Mesothelial cell of epicardium (in vitro differentiated cells): ENCODE data around the gene CASP8AP2. TPM values are rescaled to one million over a fixed set of nuclear protein-coding genes. Genes with fewer than 3 reads are reported as not detected.
"Not testable (repeated sequence)": the region's sequence is repeated elsewhere in the genome, so short reads cannot be mapped to it uniquely, and the experiment has no call there.

ENCODE experiments used
- DNase-seq, 2 experiments: peaks; one replicate each; pipeline ENCODE4 v3.0.0; 2021; ENCODE audit warnings: low spot score in 2 of 2; ENCODE audit not compliant: unreplicated experiment in 2 of 2
- H3K27ac Mint-ChIP-seq: 2 replicates; pipeline ENCODE4 v1.8.0; 2021; ENCODE audit warnings: mixed read lengths
- H3K27me3 Mint-ChIP-seq: 2 replicates; pipeline ENCODE4 v1.8.0; 2021; ENCODE audit warnings: low read depth, mixed read lengths
- H3K36me3 Mint-ChIP-seq: 2 replicates; pipeline ENCODE4 v1.8.0; 2021; ENCODE audit warnings: mixed read lengths
- H3K4me1 Mint-ChIP-seq: 2 replicates; pipeline ENCODE4 v1.8.0; 2021; ENCODE audit warnings: mixed read lengths
- H3K4me3 Mint-ChIP-seq: 2 replicates; pipeline ENCODE4 v1.8.0; 2021; ENCODE audit warnings: mild to moderate bottlenecking, moderate library complexity, mixed read lengths
- H3K9me3 Mint-ChIP-seq: 2 replicates; pipeline ENCODE4 v1.8.0; 2021; ENCODE audit warnings: mixed read lengths
- CTCF ChIP-seq: fragments of 200-600 bp; sonication (generic); IDR thresholded peaks from one replicate; pipeline ENCODE4 v1.5.0; 2021; ENCODE audit warnings: antibody characterized with exemption; ENCODE audit not compliant: unreplicated experiment
- total RNA-seq: library from RNA; stranded (reverse); gene quantifications from 3 replicates; pipeline ENCODE4 v1.2.1, GENCODE V29; 2021

Gene CASP8AP2
- total RNA-seq, 1 donor from 2014 or later, result 23.4 TPM

DNA sequence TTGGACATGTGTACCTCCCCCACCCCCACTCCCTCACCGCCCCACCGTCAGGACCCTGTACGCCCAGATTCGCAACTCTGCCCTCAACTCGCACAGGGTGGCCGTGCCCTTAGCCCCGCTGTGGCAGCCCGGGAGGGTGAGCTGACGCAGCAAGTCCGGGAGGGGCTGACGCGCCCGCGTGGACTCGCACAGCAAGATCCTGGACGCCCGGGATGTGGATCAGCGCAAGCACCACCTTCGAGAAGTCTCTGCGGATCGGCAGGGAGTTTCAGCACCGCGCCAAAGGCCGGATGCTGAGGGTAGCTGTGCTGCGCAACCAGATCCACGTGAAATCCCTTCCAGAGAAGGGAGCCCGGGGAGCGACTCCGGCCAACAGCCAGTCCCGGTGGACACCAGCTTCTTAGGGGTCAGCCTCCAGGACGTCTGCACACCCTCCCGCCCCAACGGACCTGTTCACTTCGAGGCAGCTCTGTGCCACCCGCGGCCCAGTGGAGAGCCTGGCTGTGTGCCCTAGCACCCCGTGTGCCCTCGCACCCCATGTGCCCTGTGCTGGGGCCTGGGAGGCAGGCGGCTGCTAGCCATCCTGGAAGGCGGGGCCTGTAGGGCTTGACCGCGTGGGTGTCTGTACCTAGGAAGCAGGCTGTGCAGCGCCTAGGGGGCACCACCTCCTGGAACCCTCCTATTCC lies 57.9 kb downstream of the CASP8AP2 start:
- H3K27ac Mint-ChIP-seq, result no peak overlapping the region
- H3K4me1 Mint-ChIP-seq, result peaks cover 10% of the 10 kb centered on the region
- TF ChIP-seq CTCF, result no peak
- H3K27me3 Mint-ChIP-seq, result peaks cover 27% of the 10 kb centered on the region
- no peaks in the 10 kb centered on the region for H3K9me3 Mint-ChIP-seq
- DNase-seq, result no peak
- no peaks in the 10 kb centered on the region for H3K36me3 Mint-ChIP-seq
- no peak overlapping the region for H3K4me3 Mint-ChIP-seq

DNA sequence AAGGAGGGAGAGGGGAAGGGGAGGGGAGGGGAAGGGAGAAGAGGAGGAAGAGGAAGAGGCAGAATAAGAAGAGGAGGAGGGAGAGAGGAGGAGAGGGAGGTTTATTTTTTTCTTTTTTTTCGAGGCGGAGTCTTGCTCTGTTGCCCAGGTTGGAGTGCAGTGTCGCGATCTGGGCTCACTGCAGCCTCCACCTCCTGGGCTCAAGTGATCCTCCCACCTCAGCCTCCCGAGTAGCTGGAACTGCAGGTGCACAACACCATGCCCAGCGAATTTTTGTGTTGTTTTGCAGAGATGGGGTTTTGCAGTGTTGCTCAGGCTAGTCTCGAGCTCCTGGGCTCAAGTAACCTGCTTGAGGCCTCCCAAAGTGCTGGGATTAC lies 58.4 kb downstream of the CASP8AP2 start:
- Mint-ChIP-seq H3K36me3 (no peaks in the 10 kb centered on the region), H3K27me3 (peaks cover 29% of the 10 kb centered on the region), H3K27ac (no peak overlapping the region), H3K4me1 (peaks cover 10% of the 10 kb centered on the region), H3K9me3 (no peaks in the 10 kb centered on the region), H3K4me3 (no peak overlapping the region)
- DNase-seq, result no peak
- no peak for TF ChIP-seq CTCF

GRCh38 chr6:89888871-89889270 lies 59.2 kb downstream of the CASP8AP2 start:
- no peak for TF ChIP-seq CTCF
- no peak for DNase-seq
- peaks cover 36% of the 10 kb centered on the region for H3K27me3 Mint-ChIP-seq
- H3K4me1 Mint-ChIP-seq, result peaks cover 10% of the 10 kb centered on the region
- H3K9me3 Mint-ChIP-seq, result no peaks in the 10 kb centered on the region
- no peak overlapping the region for H3K4me3 Mint-ChIP-seq
- no peak overlapping the region for H3K27ac Mint-ChIP-seq
- no peaks in the 10 kb centered on the region for H3K36me3 Mint-ChIP-seq

DNA sequence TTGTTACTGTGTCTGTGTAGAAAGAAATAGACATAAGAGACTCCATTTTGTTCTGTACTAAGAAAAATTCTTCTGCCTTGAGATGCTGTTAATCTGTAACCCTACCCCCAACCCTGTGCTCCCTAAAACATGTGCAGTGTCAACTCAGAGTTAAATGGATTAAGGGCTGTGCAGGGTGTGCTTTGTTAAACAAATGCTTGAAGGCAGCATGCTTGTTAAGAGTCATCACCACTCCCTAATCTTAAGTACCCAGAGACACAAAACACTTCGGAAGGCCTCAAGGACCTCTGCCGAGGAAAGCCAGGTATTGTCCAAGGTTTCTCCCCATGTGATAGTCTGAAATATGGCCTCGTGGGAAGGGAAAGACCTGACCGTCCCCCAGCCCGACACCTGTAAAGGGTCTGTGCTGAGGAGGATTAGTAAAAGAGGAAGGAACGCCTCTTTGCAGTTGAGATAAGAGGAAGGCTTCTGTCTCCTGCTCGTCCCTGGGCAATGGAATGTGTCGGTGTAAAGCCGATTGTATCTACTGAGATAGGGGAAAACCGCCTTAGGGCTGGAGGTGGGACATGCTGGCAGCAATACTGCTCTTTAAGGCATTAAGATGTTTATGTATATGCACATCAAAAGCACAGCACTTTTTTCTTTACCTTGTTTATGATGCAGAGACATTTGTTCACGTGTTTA lies 61.3 kb downstream of the CASP8AP2 start:
- not testable (repeated sequence) for DNase-seq, H3K27ac Mint-ChIP-seq, H3K9me3 Mint-ChIP-seq, H3K4me3 Mint-ChIP-seq, H3K36me3 Mint-ChIP-seq
- peaks cover 37% of the 10 kb centered on the region for H3K27me3 Mint-ChIP-seq
- H3K4me1 Mint-ChIP-seq, result peaks cover 10% of the 10 kb centered on the region

DNA sequence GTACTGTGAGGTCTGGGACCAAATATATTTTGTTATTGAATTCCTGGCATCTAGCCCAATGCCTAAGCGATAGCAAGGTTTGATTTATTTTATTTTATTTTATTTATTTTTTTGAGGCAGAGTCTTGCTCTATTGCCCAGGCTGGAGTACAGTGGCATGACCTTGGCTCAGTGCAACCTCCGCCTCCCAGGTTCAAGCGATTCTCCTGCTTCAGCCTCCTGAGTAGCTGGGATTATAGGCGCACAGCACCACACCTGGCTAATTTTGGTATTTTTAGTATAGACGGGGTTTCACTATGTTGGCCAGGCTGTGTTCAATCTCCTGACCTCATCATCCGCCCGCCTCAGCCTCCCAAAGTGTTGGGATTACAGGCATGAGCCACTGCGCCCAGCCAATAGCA lies 62.9 kb downstream of the CASP8AP2 start:
- not testable (repeated sequence) for H3K27ac Mint-ChIP-seq, DNase-seq, H3K9me3 Mint-ChIP-seq, H3K4me3 Mint-ChIP-seq, H3K36me3 Mint-ChIP-seq
- Mint-ChIP-seq H3K27me3 (peaks cover 42% of the 10 kb centered on the region), H3K4me1 (peaks cover 10% of the 10 kb centered on the region)

DNA sequence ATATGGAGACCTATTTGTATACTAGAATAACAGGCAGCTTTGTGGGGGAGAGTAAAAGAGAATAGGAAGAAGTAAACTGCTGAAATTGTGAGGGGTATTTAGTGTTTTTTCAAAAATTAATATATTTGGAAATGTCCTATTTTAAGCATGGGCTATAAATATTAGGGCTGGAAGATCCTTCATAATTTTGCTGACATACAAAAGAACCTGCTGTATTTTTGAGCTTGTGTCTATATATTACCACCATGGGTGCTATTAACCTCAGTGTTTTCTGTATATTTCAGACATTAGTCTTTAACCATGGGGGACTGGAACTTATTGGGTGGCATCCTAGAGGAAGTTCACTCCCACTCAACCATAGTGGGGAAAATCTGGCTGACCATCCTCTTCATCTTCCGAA lies 64.5 kb downstream of the CASP8AP2 start, which contains the start of gene GJA10:
GJA10 (plus strand) TSS at position 301 of the 400 bp plus-strand sequence; CDS start at position 301, 0 bp downstream.
- DNase-seq, result no peak
- peaks cover 10% of the 10 kb centered on the region for H3K4me1 Mint-ChIP-seq
- TF ChIP-seq CTCF, result no peak
- no peaks in the 10 kb centered on the region for H3K36me3 Mint-ChIP-seq
- H3K27ac Mint-ChIP-seq, result no peak within 1 kb of the TSS
- H3K27me3 Mint-ChIP-seq, result peaks cover 37% of the 10 kb centered on the region
- no peaks in the 10 kb centered on the region for H3K9me3 Mint-ChIP-seq
- H3K4me3 Mint-ChIP-seq, result no peak within 1 kb of the TSS
